Keratinocyte (primary cell): Measurements from ENCODE around the gene OR4C6. TPM values are rescaled to one million over a fixed set of nuclear protein-coding genes. Genes with fewer than 3 reads are reported as not detected.

Experiments used
- DNase-seq: peaks from one replicate; pipeline ENCODE4 v3.0.0-alpha.2; 2011; ENCODE audit warnings: low read depth, missing footprints, low spot score
- FAIRE-seq: peaks from 2 replicates; lab custom pipeline; 2011; peaks lifted over from hg19 to GRCh38; lab: Jason Lieb, UNC
- H2AFZ ChIP-seq: 2 replicates; pipeline ENCODE4 v1.6.0; 2012; ENCODE audit warnings: low read length, control low read depth, inconsistent platforms; ENCODE audit not compliant: control insufficient read depth
- H3K27ac ChIP-seq: 2 replicates; pipeline ENCODE4 v1.5.1; 2011; ENCODE audit warnings: low read length; ENCODE audit not compliant: control insufficient read depth, insufficient read depth
- H3K27me3 ChIP-seq: 3 replicates; pipeline ENCODE4 v1.6.0; 2011; ENCODE audit warnings: low read length; ENCODE audit not compliant: control insufficient read depth, insufficient read depth; ENCODE audit errors: extremely low read depth
- H3K36me3 ChIP-seq, 2 experiments: 2 replicates in 1 of 2; 3 replicates in 1 of 2; pipeline ENCODE4 v1.5.1; 2011; ENCODE audit warnings: low read length in 2 of 2, mild to moderate bottlenecking in 1 of 2; ENCODE audit not compliant: control insufficient read depth in 2 of 2, insufficient read depth in 2 of 2; ENCODE audit errors: extremely low read depth in 1 of 2
- H3K4me1 ChIP-seq: 3 replicates; pipeline ENCODE4 v1.5.1; 2011; ENCODE audit warnings: low read length; ENCODE audit not compliant: control insufficient read depth, insufficient read depth; ENCODE audit errors: extremely low read depth
- H3K4me2 ChIP-seq: 3 replicates; pipeline ENCODE4 v1.6.0; 2011; ENCODE audit warnings: low read depth, low read length; ENCODE audit not compliant: control insufficient read depth, insufficient read depth; ENCODE audit errors: extremely low read depth
- H3K4me3 ChIP-seq, 3 experiments: fragments of 200-600 bp in 1 of 3; sonication (generic) in 1 of 3; 2 replicates in 2 of 3; 3 replicates in 1 of 3; pipeline ENCODE4 v1.5.1; 2011 to 2016; ENCODE audit warnings: low read length in 3 of 3, mild to moderate bottlenecking in 3 of 3, control low read depth in 2 of 3, inconsistent platforms in 1 of 3, low read depth in 1 of 3, mixed read lengths in 1 of 3, mixed run types in 1 of 3, moderate library complexity in 1 of 3; ENCODE audit not compliant: control insufficient read depth in 2 of 3, insufficient read depth in 2 of 3; ENCODE audit errors: extremely low read depth in 1 of 3
- H3K79me2 ChIP-seq: 2 replicates; pipeline ENCODE4 v1.6.0; 2012; ENCODE audit warnings: low read length; ENCODE audit not compliant: control insufficient read depth, insufficient read depth
- H3K9ac ChIP-seq: 3 replicates; pipeline ENCODE4 v1.6.0; 2011; ENCODE audit warnings: low read length; ENCODE audit not compliant: control insufficient read depth, insufficient read depth; ENCODE audit errors: extremely low read depth
- H3K9me1 ChIP-seq: 3 replicates; pipeline ENCODE4 v1.6.0; 2011; ENCODE audit warnings: low read length; ENCODE audit not compliant: control insufficient read depth, insufficient read depth; ENCODE audit errors: extremely low read depth
- H3K9me3 ChIP-seq: 2 replicates; pipeline ENCODE4 v1.5.1; 2012; ENCODE audit warnings: low read depth, low read length; ENCODE audit not compliant: control insufficient read depth
- H4K20me1 ChIP-seq: 3 replicates; pipeline ENCODE4 v1.6.0; 2011; ENCODE audit warnings: low read length; ENCODE audit not compliant: control insufficient read depth, insufficient read depth; ENCODE audit errors: extremely low read depth
- CTCF ChIP-seq, 3 experiments: IDR thresholded peaks in 1 of 3; conservative IDR thresholded peaks in 1 of 3; optimal IDR thresholded peaks in 1 of 3; 2 replicates in 2 of 3; 3 replicates in 1 of 3; pipeline versions ENCODE3 to v1.5.1; 2011; ENCODE audit warnings: low read length in 3 of 3, mild to moderate bottlenecking in 3 of 3, moderate library complexity in 2 of 3, control low read depth in 1 of 3, inconsistent platforms in 1 of 3; ENCODE audit not compliant: insufficient read depth in 2 of 3; ENCODE audit errors: extremely low read depth in 1 of 3
- EZH2 ChIP-seq: IDR thresholded peaks from one replicate; pipeline ENCODE4 v1.6.1; 2012; ENCODE audit warnings: inconsistent platforms, mild to moderate bottlenecking, low read length, moderate library complexity
- dilution Hi-C: fragments of 300-500 bp; cut with MboI; formaldehyde crosslinking; loops from one replicate; pipeline ENCODE4 v1.7.0; 2020; ENCODE audit warnings: low sequenced_read_pairs; ENCODE audit not compliant: extremely low pct_ligation_motif_present
- polyA plus RNA-seq, 5 experiments: library from polyadenylated mRNA; depleted of rRNA in 3 of 5; stranded (reverse) in 3 of 5; stranded (forward) in 1 of 5; unstranded in 1 of 5; fragments of >200 nt; gene quantifications; 1 replicate in 1 of 5; 2 replicates in 3 of 5; 3 replicates in 1 of 5; pipeline versions ENCODE4 v1.2.1 to v1.2.3, GENCODE V29; 2011 to 2012; ENCODE audit warnings: missing spikeins in 2 of 5, low read depth in 1 of 5, low replicate concordance in 1 of 5

OR4C6 gene
- polyA plus RNA-seq, 1 donor (not counting 4 experiments of a cell fraction or from before 2014, with no cell fraction given): not detected

- Histone ChIP-seq H3K79me2 (no peaks in the 10 kb centered on the region), H3K4me3 (no peak overlapping the region), H2AFZ (no peak overlapping the region), H3K4me2 (no peak overlapping the region), H3K9ac (no peak overlapping the region), H3K9me3 (no peaks in the 10 kb centered on the region), H3K27ac (no peak overlapping the region), H3K36me3 (no peaks in the 10 kb centered on the region), H4K20me1 (no peaks in the 10 kb centered on the region), H3K4me1 (no peaks in the 10 kb centered on the region), H3K27me3 (no peaks in the 10 kb centered on the region), H3K9me1 (no peaks in the 10 kb centered on the region)
- dilution Hi-C loops: no loop called here
- FAIRE-seq (no peak), DNase-seq (no peak)
- TF ChIP-seq CTCF (optimal IDR thresholded peaks at IDR 0.05 in 1 of 3, IDR thresholded peaks at IDR 0.05 in 1 of 3, conservative IDR thresholded peaks at IDR 0.05 in 1 of 3; ENCODE audit: extremely low read depth in 1 of 3, insufficient read depth in 2 of 3, low read length in 3 of 3) (no peak), EZH2 (no peak)
These were observed 9.4 kb upstream of the OR4C6 start for GRCh38 chr11:55652560-55652959.

- Histone ChIP-seq H3K27me3 (no peaks in the 10 kb centered on the region), H3K4me1 (no peaks in the 10 kb centered on the region), H3K79me2 (no peaks in the 10 kb centered on the region), H3K9me1 (no peaks in the 10 kb centered on the region), H3K9ac (no peak overlapping the region), H3K27ac (no peak overlapping the region), H3K4me2 (no peak overlapping the region), H2AFZ (no peak overlapping the region), H3K36me3 (no peaks in the 10 kb centered on the region), H3K4me3 (no peak overlapping the region), H3K9me3 (no peaks in the 10 kb centered on the region), H4K20me1 (no peaks in the 10 kb centered on the region)
- no peak for TF ChIP-seq EZH2
- TF ChIP-seq CTCF (optimal IDR thresholded peaks at IDR 0.05 in 1 of 3, IDR thresholded peaks at IDR 0.05 in 1 of 3, conservative IDR thresholded peaks at IDR 0.05 in 1 of 3; ENCODE audit: extremely low read depth in 1 of 3, insufficient read depth in 2 of 3, low read length in 3 of 3): no peak
- DNase-seq: no peak
- dilution Hi-C loops: no loop called here
- FAIRE-seq: no peak
These were observed 6.9 kb upstream of the OR4C6 start for GRCh38 chr11:55655096-55655495.
